ENCODE results near the gene SCD5. TPM values are rescaled to one million over a fixed set of nuclear protein-coding genes. Genes with fewer than 3 reads are reported as not detected.

Gene SCD5
- total and polyA plus RNA-seq, 7 donors, result 0.69 to 30.7 (median 27.3) TPM

DNA sequence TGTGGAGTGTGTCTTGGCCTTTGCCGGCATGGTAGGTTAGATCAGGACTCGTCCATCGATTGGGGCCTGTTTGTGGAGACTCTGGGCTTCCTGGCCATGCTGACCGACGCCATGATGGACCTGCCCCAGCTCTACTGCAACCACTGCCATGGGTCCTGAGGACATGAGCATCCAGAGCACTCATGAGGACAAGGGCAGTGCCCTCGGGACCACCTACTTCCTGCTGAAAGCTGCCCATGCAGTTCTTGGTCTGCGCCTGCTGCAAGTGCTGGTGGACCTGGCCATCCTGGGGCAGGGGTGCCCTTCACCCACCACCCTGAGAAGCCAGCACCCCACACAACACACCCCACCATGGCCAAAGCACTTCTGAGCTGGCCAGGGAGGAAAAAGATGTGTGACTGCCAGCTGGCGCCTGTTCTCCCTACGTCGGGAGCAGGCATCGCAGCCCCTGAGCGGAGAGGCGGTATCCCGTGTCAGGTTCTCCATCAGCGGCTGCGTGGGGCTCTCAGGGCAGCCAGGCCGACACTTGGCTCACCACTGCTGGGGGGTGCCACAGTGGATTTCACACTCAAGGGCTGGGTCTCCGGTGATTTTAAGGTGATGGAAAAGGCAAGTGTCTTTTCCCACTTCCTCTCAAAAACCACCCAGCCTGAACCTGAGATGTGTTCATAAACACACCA is 106.4 kb downstream of the SCD5 start:
- WGBS, 2 donors, result 94 to 96% methylated on average over 18 of the region's 18 CpGs
- Histone ChIP-seq H3K27ac (no peak overlapping the region), H3K27me3 (no peaks in the 10 kb centered on the region), H3K9me3 (no peaks in the 10 kb centered on the region), H3K4me3 (no peak overlapping the region), H3K4me1 (no peaks in the 10 kb centered on the region), H3K36me3 (no peaks in the 10 kb centered on the region)
- DNase-seq, result no peak
- TF ChIP-seq, protein P1, sequence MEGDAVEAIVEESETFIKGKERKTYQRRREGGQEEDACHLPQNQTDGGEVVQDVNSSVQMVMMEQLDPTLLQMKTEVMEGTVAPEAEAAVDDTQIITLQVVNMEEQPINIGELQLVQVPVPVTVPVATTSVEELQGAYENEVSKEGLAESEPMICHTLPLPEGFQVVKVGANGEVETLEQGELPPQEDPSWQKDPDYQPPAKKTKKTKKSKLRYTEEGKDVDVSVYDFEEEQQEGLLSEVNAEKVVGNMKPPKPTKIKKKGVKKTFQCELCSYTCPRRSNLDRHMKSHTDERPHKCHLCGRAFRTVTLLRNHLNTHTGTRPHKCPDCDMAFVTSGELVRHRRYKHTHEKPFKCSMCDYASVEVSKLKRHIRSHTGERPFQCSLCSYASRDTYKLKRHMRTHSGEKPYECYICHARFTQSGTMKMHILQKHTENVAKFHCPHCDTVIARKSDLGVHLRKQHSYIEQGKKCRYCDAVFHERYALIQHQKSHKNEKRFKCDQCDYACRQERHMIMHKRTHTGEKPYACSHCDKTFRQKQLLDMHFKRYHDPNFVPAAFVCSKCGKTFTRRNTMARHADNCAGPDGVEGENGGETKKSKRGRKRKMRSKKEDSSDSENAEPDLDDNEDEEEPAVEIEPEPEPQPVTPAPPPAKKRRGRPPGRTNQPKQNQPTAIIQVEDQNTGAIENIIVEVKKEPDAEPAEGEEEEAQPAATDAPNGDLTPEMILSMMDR (IDR thresholded peaks at IDR 0.05), result no peak
- TF ChIP-seq EP300 (IDR thresholded peaks at IDR 0.05) (no peak), POLR2AphosphoS5 (IDR thresholded peaks at IDR 0.05) (no peak), POLR2A (IDR thresholded peaks at IDR 0.05) (no peak)
- intact Hi-C loops (cut with DNase I), result no loop called here

DNA sequence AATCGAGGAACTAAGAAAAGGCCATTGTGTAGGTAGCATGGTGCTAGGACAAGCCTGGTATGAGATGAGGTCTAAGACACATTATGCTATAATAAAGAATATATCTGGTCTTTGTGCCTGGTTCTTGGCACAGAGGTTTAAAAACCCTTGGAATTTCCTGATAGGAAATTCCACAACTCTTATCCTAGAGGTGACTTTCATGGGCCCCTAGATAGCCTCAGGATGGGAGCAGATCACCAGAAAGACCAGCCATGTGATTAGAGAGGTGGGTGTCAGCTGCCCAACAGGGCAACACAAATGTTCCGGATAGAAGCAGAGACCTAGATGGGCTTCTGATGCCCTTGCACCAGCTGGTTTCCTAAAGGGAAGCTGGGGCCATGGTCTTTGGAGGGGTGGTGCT is 107.2 kb downstream of the SCD5 start:
- Histone ChIP-seq H3K9me3 (no peaks in the 10 kb centered on the region), H3K27ac (no peak overlapping the region), H3K36me3 (no peaks in the 10 kb centered on the region), H3K27me3 (no peaks in the 10 kb centered on the region), H3K4me1 (no peaks in the 10 kb centered on the region), H3K4me3 (no peak overlapping the region)
- 91% methylated on average over 2 of the region's 2 CpGs for WGBS, 2 donors
- no peak for DNase-seq
- intact Hi-C loops (cut with DNase I), result no loop called here
- no peak for TF ChIP-seq POLR2AphosphoS5 (IDR thresholded peaks at IDR 0.05)
- TF ChIP-seq, protein P1 (IDR thresholded peaks at IDR 0.05), result no peak
- TF ChIP-seq POLR2A (IDR thresholded peaks at IDR 0.05), result no peak
- TF ChIP-seq EP300 (IDR thresholded peaks at IDR 0.05), result no peak

DNA sequence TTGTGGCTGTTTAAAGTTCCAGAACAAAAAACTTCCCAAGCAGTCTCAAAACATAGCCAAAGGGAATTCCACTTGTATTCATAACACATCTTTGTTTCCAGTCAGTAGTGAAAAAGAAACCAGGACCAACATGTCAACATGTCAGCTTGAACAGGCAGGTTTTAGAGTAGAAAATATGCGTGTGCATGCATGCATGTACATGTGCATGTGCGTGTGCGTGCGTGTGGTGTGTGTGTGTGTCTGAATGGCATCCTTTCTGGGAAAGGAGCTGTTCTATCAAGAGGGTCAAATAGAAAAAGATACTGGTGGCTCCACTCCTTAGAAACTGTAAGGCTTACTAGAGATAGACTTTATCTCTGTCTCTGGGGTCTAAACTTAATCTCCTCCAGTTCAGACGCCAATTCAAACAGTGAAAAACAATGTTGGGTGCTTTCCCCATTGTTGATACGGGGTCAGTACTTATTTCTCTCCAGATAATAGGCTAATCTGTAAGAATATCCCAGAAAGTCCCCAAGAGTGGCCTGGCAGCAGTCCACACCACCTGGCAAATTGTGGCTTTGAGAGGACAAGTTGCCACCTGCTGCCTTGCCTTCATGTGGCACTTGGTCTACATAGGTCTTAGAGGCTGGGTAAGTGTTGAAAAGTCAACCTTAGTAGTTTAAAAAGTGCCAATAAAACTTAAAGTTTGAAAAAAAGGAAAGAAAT is 110.4 kb downstream of the SCD5 start:
- no peak for TF ChIP-seq EP300 (IDR thresholded peaks at IDR 0.05)
- TF ChIP-seq, protein P1 (IDR thresholded peaks at IDR 0.05), result no peak
- no peak for TF ChIP-seq POLR2AphosphoS5 (IDR thresholded peaks at IDR 0.05)
- TF ChIP-seq POLR2A (IDR thresholded peaks at IDR 0.05), result no peak
- H3K27me3 ChIP-seq, result no peaks in the 10 kb centered on the region
- intact Hi-C loops (cut with DNase I), result no loop called here
- no peaks in the 10 kb centered on the region for H3K9me3 ChIP-seq
- no peaks in the 10 kb centered on the region for H3K4me1 ChIP-seq
- WGBS, 2 donors, result 91 to 92% methylated on average over 6 of the region's 6 CpGs
- H3K4me3 ChIP-seq, result no peak overlapping the region
- no peak for DNase-seq
- H3K27ac ChIP-seq, result no peak overlapping the region
- no peaks in the 10 kb centered on the region for H3K36me3 ChIP-seq

DNA sequence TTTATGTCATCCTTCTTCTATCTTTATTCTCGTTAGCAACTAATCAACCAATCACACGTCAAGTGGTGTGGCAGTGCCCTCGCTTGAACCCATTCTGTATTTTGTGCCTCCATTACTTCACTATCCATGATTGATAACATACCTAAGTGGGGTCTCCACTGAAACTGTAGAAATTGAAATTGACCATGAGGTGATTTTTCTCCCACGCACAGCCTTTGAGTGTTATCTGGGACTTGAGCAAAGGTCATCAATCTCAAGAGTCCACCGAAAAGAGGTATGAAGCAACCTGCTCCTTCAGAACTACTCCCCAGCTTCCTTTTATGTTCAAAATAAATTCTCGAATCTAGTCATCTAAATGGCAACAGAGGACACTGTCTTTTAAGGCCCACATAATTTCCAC is 111.1 kb downstream of the SCD5 start:
- H3K4me3 ChIP-seq, result no peak overlapping the region
- H3K4me1 ChIP-seq, result no peaks in the 10 kb centered on the region
- intact Hi-C loops (cut with DNase I), result no loop called here
- no peaks in the 10 kb centered on the region for H3K27me3 ChIP-seq
- DNase-seq, result no peak
- TF ChIP-seq POLR2A (IDR thresholded peaks at IDR 0.05) (no peak), POLR2AphosphoS5 (IDR thresholded peaks at IDR 0.05) (no peak), EP300 (IDR thresholded peaks at IDR 0.05) (no peak)
- TF ChIP-seq, protein P1 (IDR thresholded peaks at IDR 0.05), result no peak
- no peaks in the 10 kb centered on the region for H3K36me3 ChIP-seq
- H3K27ac ChIP-seq, result no peak overlapping the region
- 80 to 87% methylated on average over 6 of the region's 6 CpGs for WGBS, 2 donors
- no peaks in the 10 kb centered on the region for H3K9me3 ChIP-seq

All from sigmoid colon (tissue), 7 donors.